ENCODE measurements around the gene NOS1AP.

The NOS1AP gene

DNA sequence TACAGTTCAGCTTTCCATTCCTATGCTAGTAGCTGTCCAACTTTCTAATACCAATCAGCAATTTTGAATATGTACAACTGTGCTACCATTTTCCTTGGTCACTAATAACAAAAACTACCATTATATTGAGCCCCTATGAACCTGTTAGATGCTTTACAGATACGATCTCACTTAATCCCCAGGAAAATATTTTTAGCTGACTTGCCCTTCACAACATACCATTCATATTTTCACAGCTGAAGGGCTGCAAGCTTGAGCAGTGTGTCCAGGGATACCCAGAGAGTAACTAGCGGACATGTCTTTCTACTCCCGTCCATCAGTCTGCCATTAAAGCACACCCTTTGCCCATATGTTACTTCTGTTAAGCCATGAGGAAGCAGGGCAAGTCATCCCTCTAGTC, 166.7 kb downstream of the NOS1AP start:
- Histone ChIP-seq H3K4me3 (ENCODE audit: low read depth, low read length) (no peak overlapping the region), H3K27ac (no peak overlapping the region), H3K27me3 (ENCODE audit: insufficient read depth, low read depth, severe bottlenecking) (no peaks in the 10 kb centered on the region), H3K9me3 (ENCODE audit: severe bottlenecking) (no peaks in the 10 kb centered on the region), H3K36me3 (no peaks in the 10 kb centered on the region)
- TF ChIP-seq, protein P1, sequence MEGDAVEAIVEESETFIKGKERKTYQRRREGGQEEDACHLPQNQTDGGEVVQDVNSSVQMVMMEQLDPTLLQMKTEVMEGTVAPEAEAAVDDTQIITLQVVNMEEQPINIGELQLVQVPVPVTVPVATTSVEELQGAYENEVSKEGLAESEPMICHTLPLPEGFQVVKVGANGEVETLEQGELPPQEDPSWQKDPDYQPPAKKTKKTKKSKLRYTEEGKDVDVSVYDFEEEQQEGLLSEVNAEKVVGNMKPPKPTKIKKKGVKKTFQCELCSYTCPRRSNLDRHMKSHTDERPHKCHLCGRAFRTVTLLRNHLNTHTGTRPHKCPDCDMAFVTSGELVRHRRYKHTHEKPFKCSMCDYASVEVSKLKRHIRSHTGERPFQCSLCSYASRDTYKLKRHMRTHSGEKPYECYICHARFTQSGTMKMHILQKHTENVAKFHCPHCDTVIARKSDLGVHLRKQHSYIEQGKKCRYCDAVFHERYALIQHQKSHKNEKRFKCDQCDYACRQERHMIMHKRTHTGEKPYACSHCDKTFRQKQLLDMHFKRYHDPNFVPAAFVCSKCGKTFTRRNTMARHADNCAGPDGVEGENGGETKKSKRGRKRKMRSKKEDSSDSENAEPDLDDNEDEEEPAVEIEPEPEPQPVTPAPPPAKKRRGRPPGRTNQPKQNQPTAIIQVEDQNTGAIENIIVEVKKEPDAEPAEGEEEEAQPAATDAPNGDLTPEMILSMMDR (IDR thresholded peaks at IDR 0.05; ENCODE audit: low read depth, low read length): no peak
- DNase-seq: no peak

DNA sequence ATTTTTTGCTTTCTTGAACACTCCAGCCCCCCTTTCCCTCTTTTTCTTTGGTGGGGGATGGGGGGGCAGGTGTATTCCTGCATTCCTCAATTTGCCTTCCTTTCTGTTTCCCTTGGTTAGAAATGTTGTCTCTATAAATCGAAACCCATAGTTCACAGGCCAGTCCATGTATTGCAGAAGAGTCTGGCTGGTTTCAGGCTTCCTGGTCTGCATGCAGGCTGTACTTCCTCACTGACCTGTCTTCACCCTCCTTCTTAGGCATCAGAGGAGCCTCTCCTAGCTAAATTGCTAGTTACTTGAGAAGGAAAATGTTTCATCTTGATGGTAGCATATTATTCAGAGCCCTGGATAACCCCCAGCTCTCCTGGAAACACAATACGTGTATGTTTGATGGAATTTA, 167.1 kb downstream of the NOS1AP start:
- TF ChIP-seq, protein P1 (IDR thresholded peaks at IDR 0.05; ENCODE audit: low read depth, low read length): no peak
- DNase-seq: no peak
- no peak overlapping the region for H3K4me3 ChIP-seq (ENCODE audit: low read depth, low read length)
- no peaks in the 10 kb centered on the region for H3K36me3 ChIP-seq
- no peaks in the 10 kb centered on the region for H3K27me3 ChIP-seq (ENCODE audit: insufficient read depth, low read depth, severe bottlenecking)
- no peaks in the 10 kb centered on the region for H3K9me3 ChIP-seq (ENCODE audit: severe bottlenecking)
- H3K27ac ChIP-seq: no peak overlapping the region

DNA sequence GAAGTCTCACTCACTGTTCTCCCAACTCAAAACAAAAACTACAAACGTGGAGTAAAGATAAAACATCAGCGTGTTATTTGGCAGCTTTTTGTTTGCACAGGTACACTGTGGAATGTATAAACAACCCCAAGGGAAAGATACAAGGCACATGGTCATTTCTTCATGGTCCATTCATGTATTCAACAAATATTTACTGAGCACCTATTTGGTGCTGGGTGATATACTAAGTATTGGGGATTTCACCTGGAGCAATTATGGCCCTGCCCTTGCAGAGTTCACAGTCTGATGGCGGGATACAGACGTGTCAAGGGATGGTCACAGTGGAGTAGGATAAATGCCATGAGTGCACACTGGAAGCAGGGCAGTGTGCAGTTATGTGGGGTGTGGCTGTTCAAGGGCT, 171.1 kb downstream of the NOS1AP start:
- TF ChIP-seq, protein P1 (IDR thresholded peaks at IDR 0.05; ENCODE audit: low read depth, low read length): no peak
- DNase-seq: no peak
- Histone ChIP-seq H3K27ac (peak overlapping the region; percentile 33), H3K27me3 (ENCODE audit: insufficient read depth, low read depth, severe bottlenecking) (no peaks in the 10 kb centered on the region), H3K9me3 (ENCODE audit: severe bottlenecking) (no peaks in the 10 kb centered on the region), H3K36me3 (no peaks in the 10 kb centered on the region), H3K4me3 (ENCODE audit: low read depth, low read length) (no peak overlapping the region)

DNA sequence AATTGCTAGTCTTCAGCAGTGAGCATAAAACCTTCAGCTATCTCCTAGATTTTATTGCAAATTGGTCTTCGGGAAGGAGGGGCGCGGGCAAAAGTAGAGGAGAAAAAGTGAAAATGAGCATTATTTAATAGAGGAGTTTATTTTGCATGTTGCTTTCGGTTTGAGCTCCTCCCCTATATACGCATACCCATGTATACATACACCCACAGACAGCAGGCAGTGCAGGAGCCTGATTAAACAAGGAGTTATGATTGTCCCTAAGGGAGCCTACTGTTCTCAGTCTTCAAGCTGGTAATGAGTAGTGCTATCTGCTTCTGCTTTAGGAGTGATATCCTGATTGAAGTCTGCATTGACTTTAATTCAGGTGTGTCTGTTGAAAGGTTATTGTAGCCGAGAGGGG, 173.3 kb downstream of the NOS1AP start:
- Histone ChIP-seq H3K9me3 (ENCODE audit: severe bottlenecking) (peaks cover 3% of the 10 kb centered on the region), H3K27me3 (ENCODE audit: insufficient read depth, low read depth, severe bottlenecking) (no peaks in the 10 kb centered on the region), H3K27ac (no peak overlapping the region), H3K4me3 (ENCODE audit: low read depth, low read length) (no peak overlapping the region), H3K36me3 (no peaks in the 10 kb centered on the region)
- no peak for DNase-seq
- TF ChIP-seq, protein P1 (IDR thresholded peaks at IDR 0.05; ENCODE audit: low read depth, low read length): no peak

DNA sequence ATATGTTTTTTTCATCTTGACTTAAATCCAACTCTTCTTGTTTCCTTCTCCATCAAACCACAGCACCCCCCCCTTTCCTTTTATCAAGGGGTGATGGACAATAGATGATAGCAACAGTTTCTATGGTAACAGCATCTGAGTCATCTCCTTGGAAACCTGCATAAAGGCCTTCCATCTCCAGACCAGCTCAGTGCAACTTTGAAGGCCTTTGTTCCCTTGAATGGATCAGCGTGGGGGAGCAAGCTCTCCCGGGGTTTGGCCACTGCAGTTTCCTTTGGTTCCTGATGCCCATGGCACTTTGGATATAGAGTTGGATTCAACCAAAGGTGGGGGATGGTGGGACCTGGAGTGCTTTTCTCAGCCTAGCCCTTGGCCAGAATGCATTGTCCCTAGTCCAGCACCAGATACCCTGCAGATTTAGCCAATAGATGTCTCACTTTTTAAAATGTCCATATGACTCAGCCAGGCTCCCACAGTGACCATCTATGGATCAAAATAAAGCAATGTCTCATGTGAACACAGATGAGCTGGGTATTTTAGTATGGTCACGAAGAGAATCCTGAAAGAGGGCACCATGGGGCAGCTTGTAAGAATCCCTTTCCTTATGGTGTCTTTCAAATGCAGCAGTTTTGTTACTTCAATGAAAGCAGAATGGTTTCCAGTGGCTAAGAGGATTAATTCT, 179.5 kb downstream of the NOS1AP start:
- Histone ChIP-seq H3K36me3 (no peaks in the 10 kb centered on the region), H3K27ac (no peak overlapping the region), H3K27me3 (ENCODE audit: insufficient read depth, low read depth, severe bottlenecking) (no peaks in the 10 kb centered on the region), H3K4me3 (ENCODE audit: low read depth, low read length) (no peak overlapping the region), H3K9me3 (ENCODE audit: severe bottlenecking) (peaks cover 3% of the 10 kb centered on the region)
- TF ChIP-seq, protein P1 (IDR thresholded peaks at IDR 0.05; ENCODE audit: low read depth, low read length): no peak
- no peak for DNase-seq
